Activated CD4-positive, CD25-positive, alpha-beta regulatory T cell treated with anti-CD3 and anti-CD28 coated beads, Interleukin-2, amount 50 U/mL, for 24 hours (primary cell): ENCODE measurements around the gene HSF2BP.
A peak's percentile ranks its signal among the peaks of the same experiment; 100 is the strongest.

Experiments used
- ATAC-seq, 2 donors: fragments of 150-1000 bp; cut with Tn5 transposase; one replicate each; pipeline ENCODE4 v1.10.0; 2021; ENCODE audit warnings: mild to moderate bottlenecking in 1 of 2, moderate library complexity in 1 of 2

Gene HSF2BP

DNA sequence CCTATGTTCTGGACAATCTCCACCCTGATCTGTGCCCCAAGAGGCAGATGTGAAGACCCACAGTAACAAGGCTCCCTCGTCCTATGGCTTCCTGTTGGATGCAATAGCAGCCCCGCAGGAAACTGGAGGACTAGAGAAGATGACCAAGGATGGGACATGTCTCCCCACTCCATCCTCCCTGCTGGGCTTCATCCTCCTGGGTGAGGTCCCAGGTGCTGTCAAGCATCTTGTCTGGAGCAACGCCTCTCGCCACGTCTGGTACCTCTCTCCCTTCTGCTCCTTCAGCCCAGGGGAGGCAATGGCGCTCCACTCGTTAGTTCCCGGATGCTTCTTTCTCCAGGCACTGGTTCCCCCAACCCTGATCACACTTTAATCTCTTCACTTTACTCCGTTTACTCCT, 11.1 kb downstream of the HSF2BP start:
- no peak for ATAC-seq

DNA sequence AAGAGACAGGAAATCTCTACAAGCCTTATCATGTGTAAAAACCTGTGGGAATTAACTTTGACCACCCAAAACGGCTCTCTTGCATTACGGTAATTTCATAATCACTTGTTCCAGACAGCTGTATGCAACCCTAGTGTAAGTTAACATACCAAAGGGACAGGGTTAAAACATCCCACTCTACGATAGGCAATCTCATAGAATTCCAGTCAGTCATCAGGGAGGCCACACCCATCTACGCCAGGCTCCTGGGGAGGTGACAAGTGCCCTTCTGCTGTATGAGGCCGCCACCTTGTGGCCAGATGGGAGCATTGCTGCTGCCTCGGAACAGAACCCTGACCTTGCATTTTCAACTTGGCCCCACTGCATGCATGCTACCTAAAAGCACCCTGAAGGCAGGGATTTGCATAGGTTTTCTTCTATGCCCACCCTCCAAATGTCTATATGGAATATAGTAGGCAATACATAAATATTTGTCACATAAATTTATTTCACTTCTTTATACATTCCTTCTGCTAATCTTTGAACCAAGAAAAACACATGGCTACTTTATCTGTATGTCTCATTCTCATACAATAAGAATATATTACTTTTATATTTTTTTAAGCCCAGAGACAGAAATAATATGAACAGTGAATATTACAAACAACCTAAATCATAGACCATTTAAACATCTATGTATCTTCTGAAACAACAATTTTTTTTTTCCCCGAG, 12.6 kb downstream of the HSF2BP start:
- peak; percentile 98 for ATAC-seq

DNA sequence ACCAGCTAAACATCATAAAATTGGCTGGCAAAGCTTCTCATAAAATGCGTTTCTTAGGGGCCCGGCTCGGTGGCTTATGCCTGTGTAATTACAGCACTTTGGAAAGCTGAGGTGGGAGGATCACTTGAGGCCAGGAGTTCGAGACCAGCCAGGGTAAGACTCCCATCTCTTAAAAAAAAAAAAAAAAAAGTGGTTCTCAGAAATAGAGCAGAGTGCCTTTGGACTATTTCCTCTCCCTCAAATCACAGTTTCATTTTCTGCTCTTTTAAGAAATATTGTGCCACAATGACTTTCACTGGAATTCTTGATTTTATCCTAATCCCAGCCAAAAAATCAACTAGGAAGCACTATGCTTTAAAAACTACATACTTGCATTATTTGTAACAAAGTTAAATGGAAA, 13.3 kb downstream of the HSF2BP start:
- no peak for ATAC-seq

DNA sequence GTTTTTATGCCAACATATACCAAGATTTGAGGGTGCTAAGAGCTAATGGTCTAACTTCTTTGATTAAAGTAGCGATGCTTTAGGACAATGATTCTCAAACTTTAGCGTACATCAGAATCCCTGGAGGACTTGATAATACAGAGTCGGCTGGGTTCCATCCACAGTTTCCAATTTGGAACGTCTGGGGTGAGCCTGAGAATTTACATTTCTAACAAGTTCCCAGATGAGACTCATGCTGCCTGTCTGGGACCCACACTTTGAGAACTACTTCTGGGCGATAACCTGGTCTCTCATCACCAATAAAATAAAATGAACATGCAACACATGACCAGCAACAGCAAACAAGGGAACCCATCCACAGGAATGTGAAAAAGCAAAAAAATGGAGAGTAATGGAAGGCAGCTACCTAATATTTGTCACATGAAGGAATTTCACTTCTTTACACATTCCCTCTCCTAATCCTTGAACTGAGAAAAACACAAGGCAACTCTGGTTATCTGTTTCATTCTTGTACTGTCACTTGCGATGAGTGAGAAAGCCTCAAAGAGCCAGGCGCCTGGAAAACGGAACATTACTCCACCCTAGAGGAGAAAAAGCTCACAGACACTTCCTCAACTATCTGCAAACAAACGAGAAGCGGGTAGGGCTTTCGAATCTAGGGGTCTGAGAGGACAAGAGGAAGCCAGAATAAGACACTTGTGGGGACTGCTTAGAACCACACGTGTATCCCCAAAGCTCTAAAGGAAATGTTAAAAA, 14.0 kb downstream of the HSF2BP start:
- ATAC-seq = no peak

DNA sequence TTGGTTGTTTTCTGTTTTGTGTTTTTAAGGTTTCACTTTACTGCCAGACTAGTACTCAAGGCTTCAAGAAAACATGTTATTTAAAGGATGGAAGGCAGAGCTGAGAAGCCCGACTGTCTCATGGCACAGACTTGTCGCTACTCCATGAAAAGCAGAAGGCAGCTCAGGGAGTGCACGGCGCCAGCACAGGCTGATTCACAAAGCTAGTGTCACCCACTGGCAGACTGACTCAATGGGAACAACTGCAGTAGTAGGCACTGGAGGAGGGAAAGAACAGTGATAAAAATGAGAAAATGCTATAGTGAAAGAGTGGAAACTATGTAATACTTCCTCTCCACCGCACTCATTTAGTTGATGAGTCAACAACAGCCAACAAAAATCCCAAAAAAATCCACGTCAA, 14.7 kb downstream of the HSF2BP start:
- ATAC-seq = no peak

DNA sequence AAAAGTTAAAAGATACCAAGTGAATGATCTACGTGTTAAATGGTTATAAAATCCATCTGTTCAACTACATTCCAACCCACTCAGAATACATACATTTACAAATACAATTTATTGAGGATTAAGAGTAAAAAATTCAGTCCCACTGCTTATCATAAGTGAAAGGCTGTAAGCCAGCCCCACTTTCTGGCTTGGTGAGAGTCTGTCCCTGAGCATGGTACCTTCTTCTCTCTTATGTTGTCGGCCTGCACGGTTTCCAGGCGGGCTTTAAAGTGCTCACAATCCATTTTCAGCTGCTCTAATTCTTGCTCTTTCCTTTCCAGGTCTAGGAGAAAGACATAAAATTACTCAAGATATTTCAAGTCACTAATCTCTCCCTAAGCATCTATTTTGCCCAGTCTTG, 15.2 kb downstream of the HSF2BP start:
- ATAC-seq = no peak

DNA sequence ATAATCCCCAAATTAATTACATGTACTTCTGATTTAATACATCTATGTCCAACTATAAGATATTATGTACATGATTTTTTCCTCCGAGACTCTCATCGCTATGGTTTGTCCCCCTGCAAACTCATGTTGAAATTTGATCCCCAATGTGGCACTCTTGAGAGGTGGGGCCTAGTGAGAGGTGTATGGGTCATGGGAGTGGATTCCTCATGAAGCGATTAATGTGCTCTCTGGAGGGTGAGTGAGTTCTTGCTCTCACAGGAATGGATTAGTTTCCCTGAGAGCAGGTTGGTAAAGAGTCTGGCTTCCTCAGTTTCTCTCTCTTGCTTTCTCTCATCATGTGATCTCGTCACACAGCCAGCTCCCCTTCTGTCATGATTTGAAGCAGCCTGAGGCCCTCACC, 16.1 kb downstream of the HSF2BP start:
- ATAC-seq = no peak

DNA sequence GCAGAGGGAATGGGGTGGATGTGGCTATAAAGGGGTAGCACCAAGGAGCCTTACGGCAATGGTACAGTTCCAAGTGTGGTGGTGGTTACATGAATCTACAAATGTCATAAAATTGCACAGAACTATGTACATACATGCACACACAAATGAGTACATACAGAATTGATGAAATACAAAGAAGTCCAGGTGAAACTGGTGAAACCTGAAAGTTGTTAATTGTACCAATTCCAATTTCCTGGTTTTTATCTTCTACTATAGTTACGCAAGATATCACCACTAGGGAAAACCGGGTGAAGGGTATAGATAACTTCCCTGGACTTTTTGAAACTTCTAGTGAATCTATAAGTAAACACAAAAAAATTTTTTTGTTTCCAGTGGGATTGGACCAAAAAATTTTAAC, 18.9 kb downstream of the HSF2BP start:
- no peak for ATAC-seq

DNA sequence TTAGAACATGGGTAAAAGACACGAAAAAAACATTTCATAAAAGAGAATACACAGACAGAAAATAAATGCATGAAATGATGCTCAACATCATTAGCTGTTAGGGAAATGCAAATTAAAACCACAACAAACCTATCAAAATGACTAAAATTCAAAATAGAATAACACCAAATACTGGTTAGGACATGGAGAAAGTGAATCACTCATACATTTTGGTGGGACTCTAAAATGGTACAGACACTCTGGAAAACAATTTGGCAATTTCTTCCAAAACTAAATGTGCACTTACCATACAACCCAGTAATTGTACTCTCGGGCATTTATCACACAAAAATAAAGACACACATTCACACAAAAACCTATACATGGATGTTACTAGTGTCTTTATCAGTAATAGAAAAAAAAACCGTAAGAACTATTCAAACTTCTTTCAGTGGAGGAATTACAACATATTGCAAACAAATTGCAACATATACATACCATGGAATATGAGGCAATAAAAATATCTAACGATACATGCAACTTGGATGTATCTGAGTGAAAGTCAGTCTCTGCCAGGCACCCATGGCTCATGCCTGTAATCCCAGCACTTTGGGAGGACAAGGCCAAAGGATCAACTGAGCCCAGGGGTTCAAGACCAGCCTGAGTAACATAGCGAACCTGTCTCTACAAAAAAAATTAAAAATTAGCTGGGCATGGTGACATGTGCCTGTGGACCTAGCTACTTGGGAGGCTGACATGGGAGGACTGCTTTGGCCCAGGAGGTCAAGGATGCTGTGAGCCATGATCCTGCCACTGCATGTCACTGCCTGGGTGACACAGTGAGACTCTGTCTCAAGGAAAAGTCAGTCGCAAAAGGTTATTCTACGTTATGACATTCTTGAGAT, 19.6 kb downstream of the HSF2BP start:
- ATAC-seq = peak in 1 of 2 donors; percentile 30

DNA sequence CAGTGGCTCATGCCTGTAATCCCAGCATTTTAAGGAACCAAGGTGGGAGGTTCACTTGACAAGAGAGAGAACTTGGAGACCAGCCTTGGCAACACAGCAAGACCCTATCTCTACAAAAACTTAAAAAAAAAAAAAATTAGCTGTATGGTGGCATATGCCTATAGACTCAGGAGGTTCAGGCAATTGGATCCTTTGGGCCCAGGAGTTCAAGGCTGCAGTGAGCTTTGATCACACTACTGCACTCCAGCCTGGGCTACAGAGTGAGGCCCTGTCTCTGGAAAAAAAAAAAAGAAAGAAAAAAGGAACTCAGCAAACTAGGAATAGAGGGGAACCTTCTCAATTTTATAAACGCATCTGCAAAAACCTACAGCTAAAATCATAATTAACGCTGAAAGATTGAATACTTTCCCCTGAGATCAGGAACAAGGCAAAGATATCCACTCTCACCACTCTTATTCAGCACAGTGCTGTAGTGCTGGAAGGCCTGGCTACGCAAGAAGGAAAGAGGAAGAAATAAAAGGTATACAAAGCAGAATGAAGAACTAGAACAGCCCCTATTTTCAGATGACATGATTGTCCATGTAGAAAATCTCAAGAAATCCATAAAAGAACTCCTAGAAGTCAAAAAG, 21.6 kb downstream of the HSF2BP start:
- no peak for ATAC-seq

DNA sequence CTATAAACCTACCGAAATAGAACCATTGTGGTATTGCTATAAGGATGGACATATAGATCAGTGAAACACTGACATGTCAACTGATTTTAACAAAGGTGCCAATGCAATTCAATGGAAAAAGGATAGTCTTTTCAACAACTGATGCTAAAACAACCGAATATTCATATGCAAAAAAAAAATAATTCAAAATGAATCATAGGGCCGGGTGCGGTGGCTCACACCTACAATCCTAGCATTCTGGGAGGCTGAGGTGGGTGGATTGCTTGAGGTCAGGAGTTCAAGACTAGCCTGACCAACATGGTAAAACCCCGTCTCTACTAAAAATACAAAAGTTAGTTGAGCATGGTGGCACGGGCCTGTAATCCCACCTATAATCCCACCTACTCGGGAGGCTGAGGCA, 23.9 kb downstream of the HSF2BP start:
- ATAC-seq = no peak

DNA sequence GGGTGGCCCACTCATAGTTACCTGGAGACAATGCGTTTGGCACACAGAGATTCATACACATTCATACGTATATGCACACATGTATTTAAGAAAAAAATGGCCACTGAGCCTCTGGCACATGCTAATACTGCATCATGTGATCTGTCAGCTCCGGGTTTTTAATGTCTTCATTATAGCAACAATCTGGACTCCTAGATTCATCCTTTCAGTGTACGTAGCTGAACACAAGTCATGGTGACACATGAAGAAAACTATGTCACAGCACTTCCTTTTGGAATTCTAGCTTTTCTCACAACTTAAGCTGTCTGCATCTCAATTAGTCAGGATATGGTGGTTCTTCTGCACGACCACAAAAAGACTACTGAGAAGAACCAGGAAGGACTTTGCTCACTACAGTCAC, 24.7 kb downstream of the HSF2BP start:
- ATAC-seq = no peak

DNA sequence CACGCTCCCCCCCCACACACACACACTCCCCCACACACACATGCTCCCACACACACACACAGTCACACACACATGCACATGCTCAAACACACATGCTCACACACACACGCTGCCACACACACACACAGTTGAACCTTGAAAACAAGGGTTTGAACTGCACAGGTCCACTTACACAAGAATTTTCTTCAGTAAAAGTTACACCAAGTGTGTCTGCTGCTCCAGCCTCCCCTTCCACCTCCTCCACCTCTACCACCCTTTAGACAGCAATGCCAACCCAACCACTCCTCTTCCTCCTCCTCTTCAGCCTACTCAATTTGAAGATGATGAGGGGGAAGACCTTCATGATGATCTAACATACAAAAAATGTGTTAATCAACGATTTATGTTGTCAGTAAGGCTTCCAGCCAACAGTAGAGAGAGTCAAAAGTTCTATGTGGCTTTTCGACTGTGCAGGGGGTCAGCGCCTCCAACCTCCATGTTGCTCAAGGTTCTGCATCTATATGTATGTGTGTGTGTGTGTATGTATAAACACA, 26.8 kb downstream of the HSF2BP start:
- ATAC-seq = no peak

DNA sequence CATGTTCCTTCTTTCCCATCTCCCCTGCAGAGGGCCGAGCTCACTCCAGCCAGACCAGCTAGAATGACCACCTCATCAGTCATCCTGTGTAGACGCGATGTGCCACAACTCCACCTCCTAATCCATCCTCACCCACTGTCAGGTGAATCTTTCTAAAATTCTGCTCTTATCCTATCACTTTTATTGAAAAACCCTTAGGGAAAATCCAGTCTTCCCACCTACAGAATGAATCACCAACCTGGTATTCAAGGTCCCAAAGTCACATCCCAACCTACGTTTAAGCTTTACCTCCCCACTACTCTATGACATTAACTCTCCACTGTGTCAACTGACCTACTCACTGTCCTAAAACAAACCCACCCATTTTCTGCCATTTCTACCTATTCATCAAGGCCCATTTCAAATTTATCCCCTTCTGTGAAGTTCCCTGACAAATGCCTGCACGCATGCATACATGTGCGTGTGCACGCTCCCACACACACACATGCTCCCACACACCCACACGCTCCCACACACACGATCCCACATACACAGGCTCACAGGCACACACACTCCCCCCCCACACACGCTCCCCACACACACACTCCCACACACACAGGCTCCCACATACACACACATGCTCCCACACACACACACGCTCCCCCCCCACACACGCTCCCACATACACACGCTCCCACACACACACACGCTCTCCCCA, 27.7 kb downstream of the HSF2BP start:
- ATAC-seq = no peak

DNA sequence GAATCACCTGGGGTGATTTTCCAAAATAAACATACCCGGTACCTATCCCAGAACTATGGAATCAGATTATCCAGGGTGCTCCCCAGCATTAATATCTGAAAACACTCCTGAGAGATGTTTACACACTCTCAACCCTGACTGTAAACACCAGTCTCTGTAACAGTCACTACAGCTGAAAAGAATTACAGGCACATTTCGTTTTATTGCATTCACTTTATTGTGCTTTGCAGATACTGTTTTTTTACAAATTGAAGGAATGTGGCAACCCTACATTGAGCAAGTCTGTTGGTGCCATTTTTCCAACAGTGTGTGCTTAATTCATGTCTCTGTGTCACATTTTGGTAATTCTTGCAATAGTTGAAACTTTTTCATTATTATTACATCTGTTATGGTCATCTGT, 31.8 kb downstream of the HSF2BP start:
- ATAC-seq = no peak

DNA sequence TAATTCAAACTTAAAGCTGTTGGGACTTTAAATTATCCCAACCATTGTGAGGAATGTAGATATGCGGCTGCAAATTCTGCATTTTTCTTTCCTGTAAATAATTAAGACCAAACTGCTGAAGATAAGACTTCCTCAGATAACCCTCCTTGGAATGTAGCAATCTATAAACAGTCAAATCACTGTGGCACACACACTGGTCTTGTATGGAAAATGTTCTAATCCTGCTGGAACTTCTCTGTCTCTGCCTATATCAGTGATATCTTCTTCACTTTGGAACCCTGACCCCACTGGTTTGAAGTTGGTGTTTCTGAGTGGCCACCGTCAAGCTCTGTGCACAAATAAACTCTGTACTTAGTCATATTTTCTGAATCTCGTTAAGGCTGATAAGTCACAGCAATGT, 32.9 kb downstream of the HSF2BP start:
- no peak for ATAC-seq

DNA sequence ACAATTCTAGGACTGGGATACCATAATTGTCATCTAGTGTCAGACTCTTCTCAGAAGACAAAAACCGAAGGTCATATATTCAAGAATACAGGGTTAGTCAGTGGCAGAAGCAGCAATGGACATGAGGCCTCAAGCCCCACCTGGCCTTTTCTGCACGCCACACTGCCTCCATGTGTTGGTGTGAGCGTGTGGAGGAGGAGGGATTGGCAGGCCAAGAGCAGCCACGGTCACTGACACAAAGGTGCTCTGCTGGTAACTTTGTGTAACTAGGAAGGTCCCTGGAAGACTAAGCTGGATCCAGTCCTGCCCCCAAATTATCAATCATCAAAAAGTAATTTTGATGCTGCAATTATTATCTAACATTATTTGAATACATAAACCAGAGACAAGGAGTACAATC, 34.9 kb downstream of the HSF2BP start:
- ATAC-seq = no peak

DNA sequence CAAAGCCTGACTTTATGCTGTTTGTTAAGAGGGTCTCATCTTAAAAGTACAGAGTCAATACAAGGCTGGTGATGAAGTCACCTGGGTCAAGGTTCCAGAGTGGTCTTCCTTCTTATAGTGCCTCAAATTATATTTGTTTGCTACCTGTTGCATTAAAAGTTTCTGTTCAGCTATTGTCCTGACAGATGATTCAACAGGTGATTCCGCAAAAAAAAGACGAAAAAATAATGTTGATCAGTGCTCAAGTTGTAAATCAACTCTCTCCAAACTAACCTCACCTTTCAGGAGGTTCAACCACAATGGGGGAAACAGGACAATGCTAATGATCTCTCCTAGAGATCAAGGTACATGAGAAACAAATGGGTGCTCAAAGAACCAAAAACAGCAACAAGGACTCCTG, 35.7 kb downstream of the HSF2BP start:
- ATAC-seq = no peak

DNA sequence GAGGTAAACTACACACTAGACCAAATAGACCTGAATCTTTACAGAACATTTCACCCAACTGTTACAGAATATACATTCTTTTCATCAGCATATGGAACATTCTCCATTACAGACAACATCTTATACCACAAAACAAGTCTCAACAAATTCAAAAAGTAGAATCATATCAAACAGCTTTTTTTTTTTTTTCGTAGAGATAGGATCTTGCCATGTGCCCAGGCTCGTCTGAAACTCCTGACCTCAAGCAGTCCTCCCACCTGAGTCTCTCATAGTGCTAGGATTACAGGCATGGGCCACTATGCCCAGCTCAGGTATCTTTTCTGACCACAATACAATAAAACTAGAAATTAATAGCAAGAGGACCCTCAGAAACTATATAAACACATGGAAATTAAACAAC, 36.5 kb downstream of the HSF2BP start:
- no peak for ATAC-seq

DNA sequence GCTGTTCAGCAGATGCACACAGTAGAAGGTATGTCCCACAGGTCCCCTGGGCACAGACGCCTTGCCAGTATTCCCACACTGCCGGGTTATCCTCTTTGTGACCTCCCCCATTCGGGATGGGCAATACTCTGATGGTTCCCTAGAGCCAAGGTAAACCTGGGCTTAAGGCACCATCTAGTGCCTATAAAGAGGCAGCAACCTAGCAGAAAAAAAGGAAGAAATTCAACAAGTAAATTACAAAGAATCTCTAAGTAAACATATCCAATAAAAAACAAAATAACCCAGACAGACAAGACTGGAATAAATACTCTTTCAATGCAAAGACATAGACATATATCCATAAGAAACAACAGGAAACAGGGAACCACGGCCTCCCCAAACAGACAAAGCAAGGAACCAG, 39.4 kb downstream of the HSF2BP start:
- no peak for ATAC-seq

DNA sequence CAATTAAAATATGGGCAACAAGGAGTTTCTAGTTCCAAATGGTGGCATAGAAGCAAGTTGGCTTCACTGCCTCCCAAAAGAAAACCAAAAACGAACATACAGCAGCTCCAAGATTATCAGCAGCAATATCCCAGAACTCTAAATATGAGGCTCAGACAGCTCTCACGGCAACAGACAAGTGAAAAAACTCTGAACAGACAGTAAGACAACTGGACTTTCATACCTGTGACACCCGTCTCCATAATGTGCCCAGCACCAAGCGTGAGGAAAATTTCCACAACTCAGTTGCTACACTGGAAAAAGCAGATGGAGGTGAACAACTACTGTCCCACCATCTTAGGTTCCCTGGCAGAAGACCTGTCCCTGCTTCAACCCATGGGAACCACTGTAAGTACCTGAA, 39.9 kb downstream of the HSF2BP start:
- ATAC-seq = no peak

DNA sequence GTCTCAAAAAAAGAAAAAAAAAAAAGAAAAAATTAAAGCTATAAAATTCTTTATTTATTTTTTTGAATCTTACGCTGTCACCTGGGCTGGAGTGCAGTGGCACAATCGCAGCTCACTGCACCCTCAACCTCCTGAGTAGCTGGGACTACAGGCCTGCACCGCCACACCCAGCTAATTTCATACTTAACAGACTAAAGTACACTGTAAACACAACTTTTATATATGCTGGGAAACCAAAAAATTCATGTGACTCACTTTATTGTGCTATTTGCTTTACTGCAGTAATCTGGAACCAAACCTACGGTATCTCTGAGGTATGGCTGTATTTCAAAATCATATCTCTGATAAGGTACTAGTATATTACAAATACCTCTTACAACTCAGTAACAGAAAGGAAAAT, 40.3 kb downstream of the HSF2BP start:
- no peak for ATAC-seq
